ENCODE results near the gene APOB.

- no peak for TF ChIP-seq CTCF (IDR thresholded peaks at IDR 0.05)
- no peak for TF ChIP-seq EP300 (IDR thresholded peaks at IDR 0.05)
- no peak for TF ChIP-seq POLR2A (IDR thresholded peaks at IDR 0.05)
Measured at GRCh38 chr2:21040468-21041377, 3.1 kb downstream of the APOB start.
